Karpas-422 (cell line): Measurements from ENCODE around the gene CNTNAP2. TPM values are rescaled to one million over a fixed set of nuclear protein-coding genes. Genes with fewer than 3 reads are reported as not detected.

ENCODE experiments used
- DNase-seq: peaks from one replicate; pipeline ENCODE4 v3.0.0-alpha.2; 2015
- H2AFZ ChIP-seq: fragments of 200-600 bp; sonication (generic); 2 replicates; pipeline ENCODE4 v1.6.1; 2014; ENCODE audit warnings: antibody characterized with exemption, low read length, mixed read lengths
- H3K27ac ChIP-seq: fragments of 200-600 bp; sonication (generic); 2 replicates; pipeline ENCODE4 v1.5.1; 2014; ENCODE audit warnings: mild to moderate bottlenecking, low read length, moderate library complexity
- H3K27me3 ChIP-seq: fragments of 200-600 bp; sonication (generic); 2 replicates; pipeline ENCODE4 v1.6.1; 2014; ENCODE audit warnings: low read length, mixed read lengths
- H3K36me3 ChIP-seq: fragments of 200-600 bp; sonication (generic); 2 replicates; pipeline ENCODE4 v1.6.1; 2014; ENCODE audit warnings: low read length, mixed read lengths; ENCODE audit not compliant: insufficient read depth
- H3K4me1 ChIP-seq: fragments of 200-600 bp; sonication (generic); 2 replicates; pipeline ENCODE4 v1.6.1; 2014; ENCODE audit warnings: mild to moderate bottlenecking, low read length, mixed read lengths
- H3K4me2 ChIP-seq: fragments of 200-600 bp; sonication (generic); 2 replicates; pipeline ENCODE4 v1.6.1; 2014; ENCODE audit warnings: low read length, low read depth, mild to moderate bottlenecking; ENCODE audit not compliant: poor library complexity, severe bottlenecking
- H3K4me3 ChIP-seq: fragments of 200-600 bp; sonication (generic); 2 replicates; pipeline ENCODE4 v1.5.1; 2014; ENCODE audit warnings: mild to moderate bottlenecking, antibody characterized with exemption, low read length, mixed read lengths
- H3K79me2 ChIP-seq: fragments of 200-600 bp; sonication (generic); 2 replicates; pipeline ENCODE4 v1.6.1; 2014; ENCODE audit warnings: mild to moderate bottlenecking, low read length, mixed read lengths
- H3K9ac ChIP-seq: fragments of 200-600 bp; sonication (generic); 2 replicates; pipeline ENCODE4 v1.6.0; 2014; ENCODE audit warnings: low read length
- H3K9me2 ChIP-seq: fragments of 200-600 bp; sonication (generic), shearing (Covaris generic); replicated peaks from 2 replicates; pipeline ENCODE4 v1.6.0; 2014; ENCODE audit warnings: mild to moderate bottlenecking, low read length, moderate library complexity; ENCODE audit not compliant: insufficient read depth
- H3K9me3 ChIP-seq: fragments of 300-700, 200-600 bp; sonication (generic); 2 replicates; pipeline ENCODE4 v1.6.1; 2014; ENCODE audit warnings: low read length, mixed read lengths
- H4K20me1 ChIP-seq: fragments of 200-600 bp; sonication (generic); 2 replicates; pipeline ENCODE4 v1.6.1; 2014; ENCODE audit warnings: mild to moderate bottlenecking, antibody characterized with exemption, low read length, low read depth; ENCODE audit not compliant: insufficient read depth
- total RNA-seq: library from RNA; depleted of rRNA; stranded (reverse); fragments of >200 nt; shearing (Covaris generic); gene quantifications from 2 replicates; pipeline ENCODE4 v1.2.3, GENCODE V29; 2014; ENCODE audit warnings: low replicate concordance

The CNTNAP2 gene
- total RNA-seq, 1 experiment from 2014 or later = not detected

- Histone ChIP-seq H3K9me2 (no peaks in the 10 kb centered on the region), H3K4me3 (no peak overlapping the region), H3K27me3 (no peaks in the 10 kb centered on the region), H3K4me1 (no peaks in the 10 kb centered on the region), H2AFZ (no peak overlapping the region), H3K9ac (no peak overlapping the region), H4K20me1 (no peaks in the 10 kb centered on the region), H3K4me2 (no peak overlapping the region), H3K79me2 (no peaks in the 10 kb centered on the region), H3K27ac (no peak overlapping the region), H3K9me3 (peaks cover 16% of the 10 kb centered on the region), H3K36me3 (no peaks in the 10 kb centered on the region)
- no peak for DNase-seq
These were observed 261.6 kb downstream of the CNTNAP2 start for GRCh38 chr7:146378196-146378595.

- H3K27me3 ChIP-seq = no peaks in the 10 kb centered on the region
- H4K20me1 ChIP-seq = no peaks in the 10 kb centered on the region
- H3K4me2 ChIP-seq = no peak overlapping the region
- H3K4me3 ChIP-seq = no peak overlapping the region
- DNase-seq = no peak
- no peaks in the 10 kb centered on the region for H3K79me2 ChIP-seq
- H3K9me2 ChIP-seq = no peaks in the 10 kb centered on the region
- no peaks in the 10 kb centered on the region for H3K36me3 ChIP-seq
- no peak overlapping the region for H3K9ac ChIP-seq
- H3K4me1 ChIP-seq = no peaks in the 10 kb centered on the region
- no peak overlapping the region for H2AFZ ChIP-seq
- no peak overlapping the region for H3K27ac ChIP-seq
- peaks cover 15% of the 10 kb centered on the region; the same call in 1 of the 2 replicates for H3K9me3 ChIP-seq
These were observed 270.5 kb downstream of the CNTNAP2 start for GRCh38 chr7:146387140-146387539.

GRCh38 chr7:146388928-146389327, 272.3 kb downstream of the CNTNAP2 start:
- Histone ChIP-seq H3K27me3 (no peaks in the 10 kb centered on the region), H2AFZ (no peak overlapping the region), H3K4me1 (no peaks in the 10 kb centered on the region), H3K4me2 (no peak overlapping the region), H3K27ac (no peak overlapping the region), H3K4me3 (no peak overlapping the region), H3K79me2 (no peaks in the 10 kb centered on the region), H3K9ac (no peak overlapping the region), H4K20me1 (no peaks in the 10 kb centered on the region), H3K36me3 (no peaks in the 10 kb centered on the region), H3K9me3 (peaks cover 15% of the 10 kb centered on the region; the same call in 1 of the 2 replicates), H3K9me2 (no peaks in the 10 kb centered on the region)
- DNase-seq = no peak

GRCh38 chr7:146393346-146393745, 276.7 kb downstream of the CNTNAP2 start:
- Histone ChIP-seq H4K20me1 (no peaks in the 10 kb centered on the region), H3K4me1 (no peaks in the 10 kb centered on the region), H3K27ac (no peak overlapping the region), H3K27me3 (no peaks in the 10 kb centered on the region), H3K9me3 (peaks cover 8% of the 10 kb centered on the region; the same call in 1 of the 2 replicates), H3K4me3 (no peak overlapping the region), H3K9me2 (no peaks in the 10 kb centered on the region), H3K9ac (no peak overlapping the region), H3K79me2 (no peaks in the 10 kb centered on the region), H3K4me2 (no peak overlapping the region), H3K36me3 (no peaks in the 10 kb centered on the region), H2AFZ (no peak overlapping the region)
- no peak for DNase-seq

GRCh38 chr7:146397141-146397540, 280.5 kb downstream of the CNTNAP2 start:
- no peak for DNase-seq
- Histone ChIP-seq H3K27me3 (no peaks in the 10 kb centered on the region), H3K9me3 (peaks cover 16% of the 10 kb centered on the region; the same call in 1 of the 2 replicates), H3K9ac (no peak overlapping the region), H3K4me3 (no peak overlapping the region), H3K4me1 (no peaks in the 10 kb centered on the region), H3K4me2 (no peak overlapping the region), H3K79me2 (no peaks in the 10 kb centered on the region), H3K27ac (no peak overlapping the region), H2AFZ (no peak overlapping the region), H3K36me3 (no peaks in the 10 kb centered on the region), H3K9me2 (no peaks in the 10 kb centered on the region), H4K20me1 (no peaks in the 10 kb centered on the region)

GRCh38 chr7:146401939-146402338, 285.3 kb downstream of the CNTNAP2 start:
- no peaks in the 10 kb centered on the region for H3K79me2 ChIP-seq
- no peak overlapping the region for H3K27ac ChIP-seq
- H3K9me3 ChIP-seq = peaks cover 15% of the 10 kb centered on the region
- H3K9ac ChIP-seq = no peak overlapping the region
- no peaks in the 10 kb centered on the region for H4K20me1 ChIP-seq
- no peak overlapping the region for H3K4me2 ChIP-seq
- H2AFZ ChIP-seq = no peak overlapping the region
- H3K27me3 ChIP-seq = no peaks in the 10 kb centered on the region
- no peaks in the 10 kb centered on the region for H3K4me1 ChIP-seq
- no peak for DNase-seq
- H3K9me2 ChIP-seq = no peaks in the 10 kb centered on the region
- H3K36me3 ChIP-seq = no peaks in the 10 kb centered on the region
- H3K4me3 ChIP-seq = no peak overlapping the region

GRCh38 chr7:146405737-146406136, 289.1 kb downstream of the CNTNAP2 start:
- no peak overlapping the region for H3K4me2 ChIP-seq
- no peaks in the 10 kb centered on the region for H3K36me3 ChIP-seq
- H4K20me1 ChIP-seq = no peaks in the 10 kb centered on the region
- no peak overlapping the region for H3K27ac ChIP-seq
- no peak overlapping the region for H3K9ac ChIP-seq
- no peak overlapping the region for H2AFZ ChIP-seq
- no peak overlapping the region for H3K4me3 ChIP-seq
- no peaks in the 10 kb centered on the region for H3K79me2 ChIP-seq
- H3K9me2 ChIP-seq = no peaks in the 10 kb centered on the region
- H3K4me1 ChIP-seq = no peaks in the 10 kb centered on the region
- H3K9me3 ChIP-seq = peaks cover 11% of the 10 kb centered on the region
- no peak for DNase-seq
- H3K27me3 ChIP-seq = no peaks in the 10 kb centered on the region

GRCh38 chr7:146411975-146412374, 295.4 kb downstream of the CNTNAP2 start:
- DNase-seq = no peak
- H4K20me1 ChIP-seq = no peaks in the 10 kb centered on the region
- peaks cover 13% of the 10 kb centered on the region for H3K9me3 ChIP-seq

GRCh38 chr7:146412781-146413180, 296.2 kb downstream of the CNTNAP2 start:
- H3K9me3 ChIP-seq = peaks cover 13% of the 10 kb centered on the region
- DNase-seq = no peak
- H3K4me2 ChIP-seq = no peak overlapping the region
- H4K20me1 ChIP-seq = no peaks in the 10 kb centered on the region
- no peaks in the 10 kb centered on the region for H3K27me3 ChIP-seq
- H3K4me1 ChIP-seq = no peaks in the 10 kb centered on the region
- H2AFZ ChIP-seq = no peak overlapping the region
- H3K9me2 ChIP-seq = no peaks in the 10 kb centered on the region
- no peak overlapping the region for H3K4me3 ChIP-seq
- no peaks in the 10 kb centered on the region for H3K79me2 ChIP-seq
- H3K36me3 ChIP-seq = no peaks in the 10 kb centered on the region
- no peak overlapping the region for H3K27ac ChIP-seq
- H3K9ac ChIP-seq = no peak overlapping the region

More at GRCh38 chr7:146411975-146412374, 295.4 kb downstream of the CNTNAP2 start:
- H3K27ac ChIP-seq = no peak overlapping the region
- H2AFZ ChIP-seq = no peak overlapping the region
- no peaks in the 10 kb centered on the region for H3K9me2 ChIP-seq
- H3K4me2 ChIP-seq = no peak overlapping the region
- no peaks in the 10 kb centered on the region for H3K36me3 ChIP-seq
- H3K79me2 ChIP-seq = no peaks in the 10 kb centered on the region
- no peaks in the 10 kb centered on the region for H3K27me3 ChIP-seq
- no peak overlapping the region for H3K9ac ChIP-seq
- H3K4me3 ChIP-seq = no peak overlapping the region
- no peaks in the 10 kb centered on the region for H3K4me1 ChIP-seq
